ENCODE data around the gene KCNH5. TPM values are rescaled to one million over a fixed set of nuclear protein-coding genes. Genes with fewer than 3 reads are reported as not detected.

KCNH5 gene
- total RNA-seq, 2 experiments from 2014 or later, result not detected

GRCh38 chr14:62824086-62824485 lies 221.2 kb downstream of the KCNH5 start:
- no peak for TF ChIP-seq CTCF (IDR thresholded peaks at IDR 0.05)
- H3K4me1 Mint-ChIP-seq (ENCODE audit: low read depth), result no peaks in the 10 kb centered on the region
- H3K9me3 Mint-ChIP-seq, result peaks cover 20% of the 10 kb centered on the region
- no peak overlapping the region for H3K27ac Mint-ChIP-seq
- Histone ChIP-seq H3K4me1 (ENCODE audit: insufficient read depth, low read length) (no peaks in the 10 kb centered on the region), H3K36me3 (ENCODE audit: insufficient read depth, low read length) (no peaks in the 10 kb centered on the region), H3K27me3 (ENCODE audit: control insufficient read depth in 1 of 2, insufficient read depth in 2 of 2, low read length in 2 of 2) (no peaks in the 10 kb centered on the region), H3K9me3 (ENCODE audit: control insufficient read depth in 1 of 2, insufficient read depth in 1 of 2, low read length in 2 of 2) (peaks cover 2 to 4% of the 10 kb centered on the region in 2 experiments), H3K27ac (ENCODE audit: low read depth in 1 of 2, low read length in 2 of 2) (no peak overlapping the region), H3K4me3 (ENCODE audit: low read length) (no peak overlapping the region)
- ChIA-PET CTCF (no interaction called here), POLR2A (no interaction called here)
- no peaks in the 10 kb centered on the region for H3K27me3 Mint-ChIP-seq
- no peaks in the 10 kb centered on the region for H3K36me3 Mint-ChIP-seq (ENCODE audit: low read depth)
- ATAC-seq (ENCODE audit: poor library complexity) (no peak), DNase-seq (no peak)
- intact Hi-C loops (cut with DNase I, micrococcal nuclease), result no loop called here
- no peak overlapping the region for H3K4me3 Mint-ChIP-seq

- no peak for TF ChIP-seq CTCF (IDR thresholded peaks at IDR 0.05)
- no peak for ATAC-seq (ENCODE audit: poor library complexity)
- H3K27ac Mint-ChIP-seq, result no peak overlapping the region
- no peaks in the 10 kb centered on the region for H3K4me1 Mint-ChIP-seq (ENCODE audit: low read depth)
- Histone ChIP-seq H3K4me1 (ENCODE audit: insufficient read depth, low read length) (no peaks in the 10 kb centered on the region), H3K9me3 (ENCODE audit: control insufficient read depth in 1 of 2, insufficient read depth in 1 of 2, low read length in 2 of 2) (peaks cover 0 to 3% of the 10 kb centered on the region in 2 experiments), H3K27ac (ENCODE audit: low read depth in 1 of 2, low read length in 2 of 2) (no peak overlapping the region), H3K4me3 (ENCODE audit: low read length) (no peak overlapping the region), H3K36me3 (ENCODE audit: insufficient read depth, low read length) (no peaks in the 10 kb centered on the region), H3K27me3 (ENCODE audit: control insufficient read depth in 1 of 2, insufficient read depth in 2 of 2, low read length in 2 of 2) (no peaks in the 10 kb centered on the region)
- ChIA-PET POLR2A (no interaction called here), CTCF (no interaction called here)
- no peak overlapping the region for H3K4me3 Mint-ChIP-seq
- no peaks in the 10 kb centered on the region for H3K36me3 Mint-ChIP-seq (ENCODE audit: low read depth)
- intact Hi-C loops (cut with DNase I, micrococcal nuclease), result no loop called here
- peaks cover 18% of the 10 kb centered on the region for H3K9me3 Mint-ChIP-seq
- no peaks in the 10 kb centered on the region for H3K27me3 Mint-ChIP-seq
- no peak for DNase-seq
Observed at GRCh38 chr14:62819931-62820330, 225.3 kb downstream of the KCNH5 start.

GRCh38 chr14:62807636-62808035 lies 237.6 kb downstream of the KCNH5 start:
- no peaks in the 10 kb centered on the region for H3K9me3 Mint-ChIP-seq
- H3K4me1 Mint-ChIP-seq (ENCODE audit: low read depth), result no peaks in the 10 kb centered on the region
- intact Hi-C loops (cut with DNase I, micrococcal nuclease), result no loop called here
- ATAC-seq (ENCODE audit: poor library complexity) (no peak), DNase-seq (no peak)
- POLR2A ChIA-PET, result no interaction called here
- Histone ChIP-seq H3K27ac (ENCODE audit: low read depth in 1 of 2, low read length in 2 of 2) (no peak overlapping the region), H3K4me3 (ENCODE audit: low read length) (no peak overlapping the region), H3K36me3 (ENCODE audit: insufficient read depth, low read length) (no peaks in the 10 kb centered on the region), H3K4me1 (ENCODE audit: insufficient read depth, low read length) (no peaks in the 10 kb centered on the region), H3K9me3 (ENCODE audit: control insufficient read depth in 1 of 2, insufficient read depth in 1 of 2, low read length in 2 of 2) (no peaks in the 10 kb centered on the region), H3K27me3 (ENCODE audit: control insufficient read depth in 1 of 2, insufficient read depth in 2 of 2, low read length in 2 of 2) (no peaks in the 10 kb centered on the region)
- no peak for TF ChIP-seq CTCF (IDR thresholded peaks at IDR 0.05)
- H3K4me3 Mint-ChIP-seq, result no peak overlapping the region
- no peaks in the 10 kb centered on the region for H3K27me3 Mint-ChIP-seq
- H3K27ac Mint-ChIP-seq, result no peak overlapping the region
- CTCF ChIA-PET, result no interaction called here
- H3K36me3 Mint-ChIP-seq (ENCODE audit: low read depth), result no peaks in the 10 kb centered on the region
